Mammary epithelial cell (primary cell): ENCODE results near the gene ROR1.

Experiments
- EZH2 ChIP-seq: IDR thresholded peaks from 2 replicates; pipeline ENCODE4 v1.6.1; 2012; ENCODE audit warnings: low read length, inconsistent platforms, borderline replicate concordance
- TF ChIP-seq, protein P1 (sequence below), 2 donors: IDR thresholded peaks in 1 of 2; conservative IDR thresholded peaks in 1 of 2; 2 replicates each; pipeline ENCODE4 v1.5.1; 2011 to 2012; ENCODE audit warnings: inconsistent platforms in 2 of 2, low read length in 2 of 2, mild to moderate bottlenecking in 2 of 2, control low read depth in 1 of 2, low read depth in 1 of 2; ENCODE audit not compliant: insufficient read depth in 1 of 2; ENCODE audit errors: extremely low read depth in 1 of 2

DNA sequence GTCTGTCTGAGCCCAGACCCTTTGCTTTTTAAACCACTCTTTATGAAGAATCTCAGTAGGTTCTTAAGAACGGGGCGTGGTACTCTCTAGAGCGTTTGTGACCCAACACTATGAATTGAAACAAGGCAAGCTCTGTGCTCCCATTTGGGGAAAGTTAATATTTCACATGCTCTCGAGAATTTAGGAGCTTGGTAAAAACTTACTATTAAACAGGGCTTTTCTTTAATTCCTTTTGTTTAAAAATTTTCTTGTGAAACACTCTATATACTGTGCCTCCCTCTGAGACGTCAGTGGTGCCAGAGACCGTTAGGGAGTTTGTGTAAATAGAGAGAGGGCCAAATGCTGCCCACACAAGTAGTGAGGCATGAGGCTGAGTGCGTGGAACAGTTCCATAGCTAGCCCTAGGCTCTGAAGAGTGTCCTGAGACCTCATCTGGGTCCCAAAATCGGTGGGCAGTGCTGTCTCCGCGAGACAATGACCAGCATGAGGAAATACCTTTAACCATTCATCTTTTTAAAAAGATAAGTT lies 144.7 kb downstream of the ROR1 start:
- TF ChIP-seq, protein P1, sequence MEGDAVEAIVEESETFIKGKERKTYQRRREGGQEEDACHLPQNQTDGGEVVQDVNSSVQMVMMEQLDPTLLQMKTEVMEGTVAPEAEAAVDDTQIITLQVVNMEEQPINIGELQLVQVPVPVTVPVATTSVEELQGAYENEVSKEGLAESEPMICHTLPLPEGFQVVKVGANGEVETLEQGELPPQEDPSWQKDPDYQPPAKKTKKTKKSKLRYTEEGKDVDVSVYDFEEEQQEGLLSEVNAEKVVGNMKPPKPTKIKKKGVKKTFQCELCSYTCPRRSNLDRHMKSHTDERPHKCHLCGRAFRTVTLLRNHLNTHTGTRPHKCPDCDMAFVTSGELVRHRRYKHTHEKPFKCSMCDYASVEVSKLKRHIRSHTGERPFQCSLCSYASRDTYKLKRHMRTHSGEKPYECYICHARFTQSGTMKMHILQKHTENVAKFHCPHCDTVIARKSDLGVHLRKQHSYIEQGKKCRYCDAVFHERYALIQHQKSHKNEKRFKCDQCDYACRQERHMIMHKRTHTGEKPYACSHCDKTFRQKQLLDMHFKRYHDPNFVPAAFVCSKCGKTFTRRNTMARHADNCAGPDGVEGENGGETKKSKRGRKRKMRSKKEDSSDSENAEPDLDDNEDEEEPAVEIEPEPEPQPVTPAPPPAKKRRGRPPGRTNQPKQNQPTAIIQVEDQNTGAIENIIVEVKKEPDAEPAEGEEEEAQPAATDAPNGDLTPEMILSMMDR (conservative IDR thresholded peaks at IDR 0.05 in 1 of 2, IDR thresholded peaks at IDR 0.05 in 1 of 2; ENCODE audit: extremely low read depth in 1 of 2, insufficient read depth in 1 of 2, low read depth in 1 of 2, low read length in 2 of 2) = no peak
- no peak for TF ChIP-seq EZH2
